Naive thymus-derived CD4-positive, alpha-beta T cell (primary cell): ENCODE results near the gene OTUD4. TPM values are rescaled to one million over a fixed set of nuclear protein-coding genes. Genes with fewer than 3 reads are reported as not detected.
"Not testable (repeated sequence)": the region's sequence is repeated elsewhere in the genome, so short reads cannot be mapped to it uniquely, and the experiment has no call there.

Experiments
- ATAC-seq: fragments of 150-1000 bp; cut with Tn5 transposase; 2 replicates; pipeline ENCODE4 v1.10.0; 2021; ENCODE audit warnings: mild to moderate bottlenecking, moderate library complexity
- CTCF ChIA-PET: fragments of 350-600 bp; sonication (Branson Sonifier 250); formaldehyde crosslinking; loops from one replicate; lab custom pipeline; 2021; ENCODE audit warnings: antibody characterized with exemption; lab: Charles Lee
- POLR2A ChIA-PET: fragments of 350-600 bp; sonication (Branson Sonifier 250); formaldehyde crosslinking; loops from one replicate; lab custom pipeline; 2021; ENCODE audit warnings: antibody characterized with exemption, inconsistent platforms; lab: Charles Lee
- DNase-seq, 9 donors: peaks; one replicate each; pipeline versions ENCODE4 v3.0.0 to v3.0.0-alpha.2; 2020 to 2022; ENCODE audit warnings: mixed read lengths in 1 of 9
- H3K27ac ChIP-seq: one replicate; pipeline ENCODE4 v1.7.0; 2013; ENCODE audit warnings: mild to moderate bottlenecking, low read depth, low read length, moderate library complexity
- H3K27me3 ChIP-seq, 2 donors: one replicate each; pipeline ENCODE4 v1.7.0; 2013; ENCODE audit warnings: low read length in 2 of 2, mild to moderate bottlenecking in 2 of 2, moderate library complexity in 2 of 2; ENCODE audit not compliant: control insufficient read depth in 2 of 2, insufficient read depth in 2 of 2
- H3K36me3 ChIP-seq, 3 experiments: 1 replicate in 2 of 3; 2 replicates in 1 of 3; pipeline ENCODE4 v1.7.0; 2013; ENCODE audit warnings: low read length in 3 of 3, mild to moderate bottlenecking in 3 of 3, moderate library complexity in 1 of 3; ENCODE audit not compliant: insufficient read depth in 3 of 3, control insufficient read depth in 2 of 3
- H3K4me1 ChIP-seq, 2 donors: one replicate each; pipeline ENCODE4 v1.7.0; 2013; ENCODE audit warnings: low read length in 2 of 2, mild to moderate bottlenecking in 2 of 2, moderate library complexity in 1 of 2; ENCODE audit not compliant: control insufficient read depth in 2 of 2, insufficient read depth in 2 of 2
- H3K4me3 ChIP-seq: 2 replicates; pipeline ENCODE4 v1.7.0; 2013; ENCODE audit warnings: mild to moderate bottlenecking, low read length
- H3K9me3 ChIP-seq, 3 experiments: 1 replicate in 2 of 3; 2 replicates in 1 of 3; pipeline ENCODE4 v1.7.0; 2013; ENCODE audit warnings: low read length in 3 of 3; ENCODE audit not compliant: control insufficient read depth in 2 of 3
- H3K27ac Mint-ChIP-seq, 9 donors: one replicate each; pipeline ENCODE4 v1.8.0; 2020 to 2022; ENCODE audit warnings: mixed read lengths in 9 of 9, mild to moderate bottlenecking in 8 of 9, moderate library complexity in 5 of 9, inconsistent platforms in 2 of 9
- H3K27me3 Mint-ChIP-seq, 5 donors: one replicate each; pipeline ENCODE4 v1.8.0; 2021 to 2022; ENCODE audit warnings: mixed read lengths in 5 of 5, mild to moderate bottlenecking in 1 of 5
- H3K36me3 Mint-ChIP-seq, 5 donors: one replicate each; pipeline ENCODE4 v1.8.0; 2020 to 2022; ENCODE audit warnings: mixed read lengths in 5 of 5, mild to moderate bottlenecking in 3 of 5, inconsistent platforms in 1 of 5
- H3K4me1 Mint-ChIP-seq, 7 donors: one replicate each; pipeline ENCODE4 v1.8.0; 2020 to 2022; ENCODE audit warnings: mixed read lengths in 7 of 7, mild to moderate bottlenecking in 3 of 7, inconsistent platforms in 1 of 7
- H3K4me3 Mint-ChIP-seq, 10 donors: one replicate each; pipeline ENCODE4 v1.8.0; 2020 to 2022; ENCODE audit warnings: mild to moderate bottlenecking in 10 of 10, mixed read lengths in 10 of 10, moderate library complexity in 6 of 10, inconsistent platforms in 2 of 10
- H3K9me3 Mint-ChIP-seq, 11 donors: one replicate each; pipeline ENCODE4 v1.8.0; 2020 to 2022; ENCODE audit warnings: mixed read lengths in 11 of 11, mild to moderate bottlenecking in 4 of 11, inconsistent platforms in 1 of 11, moderate library complexity in 1 of 11
- intact Hi-C, 2 donors: fragments of 100-400 bp; cut with micrococcal nuclease; formaldehyde crosslinking; loops; one replicate each; pipeline ENCODE4 v1.15.1; 2023
- polyA plus RNA-seq, 2 donors: library from polyadenylated mRNA; unstranded; fragments of 300-500 nt; fragmentation: Illumina TruSeq; gene quantifications; one replicate each; pipeline ENCODE4 v1.2.3, GENCODE V29; 2021
- total RNA-seq, 6 experiments: library from RNA in 5 of 6; stranded (reverse) in 5 of 6; gene quantifications; 1 replicate in 5 of 6; 2 replicates in 1 of 6; pipeline ENCODE4 v1.2.3 and lab custom pipeline; 2021 to 2026

Gene OTUD4
- total and polyA plus RNA-seq, 7 experiments from 2014 or later: 15.0 to 65.4 (median 54.2) TPM

DNA sequence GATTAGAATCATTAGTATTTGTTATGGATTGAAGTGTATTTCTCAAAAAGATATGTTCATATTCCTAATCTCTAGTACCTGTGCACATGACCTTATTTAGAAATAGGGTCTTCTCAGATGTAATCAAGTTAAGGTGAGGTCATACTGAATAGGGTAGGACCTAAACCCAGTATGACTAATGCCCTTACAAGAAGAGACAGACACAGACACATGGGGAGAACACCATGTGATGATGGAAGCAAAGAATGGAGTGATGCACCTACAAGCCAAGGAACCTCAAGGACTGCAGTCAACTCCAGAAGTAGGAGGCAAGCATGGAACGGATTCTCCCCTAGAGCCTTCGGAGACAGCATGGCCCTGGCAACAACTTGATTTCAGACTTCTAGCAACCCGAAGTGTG, 31.4 kb downstream of the OTUD4 start:
- Histone ChIP-seq H3K36me3 (peaks cover 6 to 72% (median 20%) of the 10 kb centered on the region in 3 experiments), H3K9me3 (no peaks in the 10 kb centered on the region), H3K27me3 (no peaks in the 10 kb centered on the region), H3K4me3 (no peak overlapping the region), H3K4me1 (no peaks in the 10 kb centered on the region), H3K27ac (no peak overlapping the region)
- Mint-ChIP-seq H3K27ac (peak overlapping the region in 1 of 9 donors; percentile 38), H3K9me3 (no peaks in the 10 kb centered on the region), H3K4me3 (no peak overlapping the region), H3K4me1 (peaks cover 0 to 20% (median 4%) of the 10 kb centered on the region in 7 donors), H3K27me3 (no peaks in the 10 kb centered on the region), H3K36me3 (peaks cover 6 to 60% (median 36%) of the 10 kb centered on the region in 5 donors)
- DNase-seq (no peak), ATAC-seq (no peak)
- intact Hi-C loops: no loop called here
- ChIA-PET CTCF (no interaction called here), POLR2A (interaction anchor here (0.6 kb wide), 1 partner anchor 50 kb away, joined by 5 read pairs; no protein-coding TSS in a partner anchor)

DNA sequence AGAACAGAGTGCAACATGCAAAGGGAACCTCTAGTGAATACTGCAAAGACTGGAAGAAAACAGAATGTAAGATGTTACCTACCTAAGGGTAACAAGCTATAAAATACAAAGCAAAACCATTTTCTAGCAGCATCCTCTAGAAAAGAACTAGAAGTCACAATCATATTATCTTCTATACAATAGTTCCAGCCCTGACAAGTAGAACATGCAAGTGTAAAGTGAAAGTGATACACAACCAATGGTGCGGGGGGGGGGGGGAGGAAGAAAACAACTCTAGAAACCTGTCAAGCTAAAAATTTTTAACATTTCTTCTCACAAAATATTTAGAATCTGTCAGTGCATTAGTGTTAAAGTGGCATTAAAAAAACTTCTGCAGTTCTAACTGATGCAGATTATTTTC, 44.2 kb downstream of the OTUD4 start:
- H3K4me3 ChIP-seq, POLR2A ChIA-PET, intact Hi-C loops, CTCF ChIA-PET, H3K27me3 Mint-ChIP-seq, DNase-seq, H3K27ac ChIP-seq, H3K27me3 ChIP-seq, H3K9me3 Mint-ChIP-seq, H3K9me3 ChIP-seq, H3K4me1 ChIP-seq, ATAC-seq: not testable (repeated sequence)
- H3K36me3 ChIP-seq: peaks cover 3 to 22% (median 6%) of the 10 kb centered on the region in 3 experiments
- peaks cover 21 to 52% (median 31%) of the 10 kb centered on the region in 5 donors for H3K36me3 Mint-ChIP-seq
- H3K4me3 Mint-ChIP-seq: peak overlapping the region in 4 of 10 donors; percentile 6 to 57 (median 32)
- peaks cover 8 to 54% (median 32%) of the 10 kb centered on the region in 7 donors for H3K4me1 Mint-ChIP-seq
- H3K27ac Mint-ChIP-seq: peak overlapping the region in 7 of 9 donors; percentile 23 to 83 (median 51)

DNA sequence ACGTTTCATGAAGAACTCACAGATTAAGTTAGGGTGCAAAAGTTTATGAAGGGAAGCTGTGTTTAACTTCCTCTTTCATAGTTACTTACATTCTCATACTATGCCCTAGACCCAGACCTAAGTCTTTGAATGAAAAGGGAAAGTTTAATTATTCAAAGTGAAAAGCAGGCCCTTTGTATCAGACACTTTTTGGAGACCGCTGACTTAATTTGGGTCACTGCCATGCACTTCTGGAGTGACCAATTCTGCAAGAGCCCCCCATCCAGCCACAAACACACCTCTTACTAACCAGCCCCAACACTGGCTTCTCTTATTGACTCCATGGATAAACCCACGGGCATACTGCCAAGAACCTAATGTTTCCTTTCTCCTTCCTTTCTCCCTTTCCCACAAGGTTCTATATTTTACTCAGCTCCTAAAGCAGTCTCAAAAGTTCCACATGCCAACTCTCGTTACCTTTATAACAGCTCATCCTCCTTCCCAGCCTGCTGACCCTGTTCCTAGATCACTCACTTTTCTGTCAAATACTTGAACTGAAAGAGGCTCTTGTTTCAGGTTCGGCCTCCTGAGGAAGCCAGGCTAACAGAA, 47.8 kb downstream of the OTUD4 start:
- Mint-ChIP-seq H3K4me1 (peaks cover 9 to 75% (median 31%) of the 10 kb centered on the region in 7 donors), H3K9me3 (peaks cover 0 to 3% (median 0%) of the 10 kb centered on the region in 11 donors), H3K4me3 (peak overlapping the region in 1 of 10 donors; percentile 52), H3K27me3 (no peaks in the 10 kb centered on the region), H3K27ac (peak overlapping the region; percentile 16 to 87 (median 61)), H3K36me3 (peaks cover 8 to 40% (median 20%) of the 10 kb centered on the region in 5 donors)
- ATAC-seq (no peak), DNase-seq (no peak)
- Histone ChIP-seq H3K4me1 (peaks cover 0 to 3% of the 10 kb centered on the region in 2 donors), H3K27me3 (no peaks in the 10 kb centered on the region), H3K4me3 (no peak overlapping the region), H3K9me3 (no peaks in the 10 kb centered on the region), H3K36me3 (peaks cover 0 to 9% (median 0%) of the 10 kb centered on the region in 3 experiments), H3K27ac (no peak overlapping the region)
- intact Hi-C loops: loop anchor here in 1 of 2 donors (2.0 kb wide), 1 partner anchor 34 kb away; the partner anchor contains the start of genes ABCE1 and ANAPC10
- ChIA-PET CTCF (no interaction called here), POLR2A (interaction anchor here (0.6 kb wide), 1 partner anchor 10 kb away, joined by 4 read pairs; no protein-coding TSS in a partner anchor)

DNA sequence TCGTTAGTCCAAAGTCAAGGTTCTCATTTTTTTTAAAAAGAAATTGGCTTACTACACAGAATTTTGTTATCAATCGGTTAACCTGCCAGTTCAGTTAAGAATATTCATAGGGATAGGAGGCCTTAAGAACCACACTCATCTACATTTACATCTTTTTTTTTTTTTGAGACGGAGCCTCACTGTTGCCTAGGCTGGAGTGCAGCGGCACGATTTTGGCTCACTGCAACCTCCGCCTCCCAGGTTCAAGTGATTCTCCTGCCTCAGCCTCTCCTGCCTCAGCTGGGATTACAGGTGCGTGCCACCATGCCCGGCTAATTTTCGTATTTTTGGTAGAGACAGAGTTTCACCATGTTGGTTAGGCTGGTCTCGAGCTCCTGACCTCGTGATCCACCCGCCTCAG, 48.5 kb downstream of the OTUD4 start:
- peak overlapping the region in 1 of 10 donors; percentile 73 for H3K4me3 Mint-ChIP-seq
- H3K4me1 ChIP-seq: peaks cover 0 to 3% of the 10 kb centered on the region in 2 donors
- no peak for DNase-seq
- no peaks in the 10 kb centered on the region for H3K9me3 ChIP-seq
- peak overlapping the region in 6 of 9 donors; percentile 17 to 68 (median 45) for H3K27ac Mint-ChIP-seq
- H3K9me3 Mint-ChIP-seq: no peaks in the 10 kb centered on the region
- H3K36me3 ChIP-seq: peaks cover 0 to 12% (median 0%) of the 10 kb centered on the region in 3 experiments
- peaks cover 6 to 74% (median 27%) of the 10 kb centered on the region in 7 donors for H3K4me1 Mint-ChIP-seq
- no peak overlapping the region for H3K27ac ChIP-seq
- POLR2A ChIA-PET: no interaction called here
- peaks cover 6 to 40% (median 17%) of the 10 kb centered on the region in 5 donors for H3K36me3 Mint-ChIP-seq
- H3K27me3 Mint-ChIP-seq: no peaks in the 10 kb centered on the region
- ATAC-seq: no peak
- CTCF ChIA-PET: no interaction called here
- no peaks in the 10 kb centered on the region for H3K27me3 ChIP-seq
- H3K4me3 ChIP-seq: no peak overlapping the region
- intact Hi-C loops: loop anchor here (2.0 kb wide), 2 partner anchors 33 to 47 kb away; partner anchors contain the start of genes ABCE1 (in 1 of the 2) and ANAPC10 (in 1 of the 2)

DNA sequence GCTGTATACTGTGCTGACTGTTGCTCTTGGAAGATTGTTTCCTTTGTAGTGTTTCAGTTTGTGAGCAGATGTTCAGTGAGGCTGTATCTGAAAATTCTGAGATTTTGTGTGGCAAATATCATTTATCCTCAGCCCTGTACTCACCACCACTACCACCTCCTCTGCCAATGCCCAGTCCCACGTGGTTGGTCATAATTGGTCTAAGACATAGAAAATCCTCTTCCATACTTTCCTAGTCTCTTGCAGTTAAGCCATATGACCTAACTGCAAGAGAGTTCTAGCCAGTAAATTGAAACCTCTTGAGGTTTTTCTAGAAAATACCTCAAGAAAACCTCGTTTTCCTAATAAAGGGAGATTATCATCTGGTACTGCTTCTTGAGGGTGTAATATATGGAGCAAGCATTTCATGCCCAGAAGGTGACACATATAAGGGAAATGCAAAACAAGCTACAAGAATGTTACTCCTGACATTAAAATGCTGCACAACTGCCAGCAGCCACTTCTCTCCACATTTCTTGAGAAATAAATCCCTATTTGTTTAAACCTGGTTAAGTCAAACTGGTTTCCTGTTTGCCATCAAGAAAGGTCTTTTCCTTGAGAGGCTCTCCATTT, 49.5 kb downstream of the OTUD4 start:
- Mint-ChIP-seq H3K4me3 (peak overlapping the region in 1 of 10 donors; percentile 73), H3K27me3 (no peaks in the 10 kb centered on the region), H3K9me3 (no peaks in the 10 kb centered on the region), H3K36me3 (peaks cover 10 to 45% (median 22%) of the 10 kb centered on the region in 5 donors), H3K4me1 (peaks cover 6 to 81% (median 23%) of the 10 kb centered on the region in 7 donors), H3K27ac (peak overlapping the region; percentile 15 to 86 (median 40))
- Histone ChIP-seq H3K27me3 (no peaks in the 10 kb centered on the region), H3K36me3 (peaks cover 0 to 22% (median 0%) of the 10 kb centered on the region in 3 experiments), H3K27ac (no peak overlapping the region), H3K4me1 (peaks cover 0 to under 1% of the 10 kb centered on the region in 2 donors), H3K4me3 (no peak overlapping the region), H3K9me3 (no peaks in the 10 kb centered on the region)
- ATAC-seq: no peak
- intact Hi-C loops: loop anchor here in 1 of 2 donors (2.0 kb wide), 1 partner anchor 48 kb away; no protein-coding TSS in a partner anchor
- ChIA-PET CTCF (no interaction called here), POLR2A (no interaction called here)
- no peak for DNase-seq

DNA sequence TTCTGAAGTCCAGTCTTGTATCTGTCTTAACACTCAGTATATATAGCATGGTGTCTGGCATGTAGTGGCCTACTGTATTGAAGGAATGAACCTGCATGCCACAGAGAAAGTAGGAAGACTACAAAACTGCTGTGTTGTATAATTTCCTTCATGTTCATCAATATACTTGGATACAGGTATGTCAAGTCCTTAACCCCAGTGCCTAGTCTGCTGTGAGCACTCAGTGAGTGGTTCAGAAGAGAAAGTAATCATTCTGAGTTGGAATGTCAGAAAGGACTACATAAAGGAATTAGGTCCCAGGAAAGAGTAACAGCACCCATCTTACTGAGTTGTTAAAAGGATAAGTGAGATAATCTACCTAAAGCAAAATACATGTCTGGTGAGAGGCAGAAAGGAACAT, 50.3 kb downstream of the OTUD4 start:
- Mint-ChIP-seq H3K9me3 (no peaks in the 10 kb centered on the region), H3K36me3 (peaks cover 10 to 49% (median 25%) of the 10 kb centered on the region in 5 donors), H3K4me1 (peaks cover 6 to 80% (median 16%) of the 10 kb centered on the region in 7 donors), H3K4me3 (peak overlapping the region in 1 of 10 donors; percentile 73), H3K27me3 (no peaks in the 10 kb centered on the region), H3K27ac (peak overlapping the region in 7 of 9 donors; percentile 16 to 86 (median 40))
- Histone ChIP-seq H3K27ac (no peak overlapping the region), H3K9me3 (no peaks in the 10 kb centered on the region), H3K4me3 (no peak overlapping the region), H3K36me3 (peaks cover 0 to 28% (median 0%) of the 10 kb centered on the region in 3 experiments), H3K27me3 (no peaks in the 10 kb centered on the region), H3K4me1 (peaks cover 0 to 5% of the 10 kb centered on the region in 2 donors)
- ATAC-seq (no peak), DNase-seq (no peak)
- intact Hi-C loops: loop anchor here in 1 of 2 donors (2.0 kb wide), 1 partner anchor 49 kb away; no protein-coding TSS in a partner anchor
- POLR2A ChIA-PET: no interaction called here
- CTCF ChIA-PET: no interaction called here
